ENCODE results near the gene C2CD4C. TPM values are rescaled to one million over a fixed set of nuclear protein-coding genes. Genes with fewer than 3 reads are reported as not detected.

Gene C2CD4C
- total and polyA plus RNA-seq, 10 of the 15 experiments (the other 5 are each of a cell fraction or from before 2014, with no cell fraction given): not detected

GRCh38 chr19:419721-420515, 11.0 kb upstream of the C2CD4C start (continued):
- TF ChIP-seq PBX3 (IDR thresholded peaks at IDR 0.05; ENCODE audit: insufficient replicate concordance, low read depth, low read length): no peak
- TF ChIP-seq STAT1 (conservative IDR thresholded peaks at IDR 0.05): no peak
- TF ChIP-seq BACH1 (IDR thresholded peaks at IDR 0.05; ENCODE audit: borderline replicate concordance): no peak
- TF ChIP-seq POLR2A (IDR thresholded peaks at IDR 0.05; ENCODE audit: low read depth, low read length): no peak
- no peak for TF ChIP-seq ZBTB40 (IDR thresholded peaks at IDR 0.05; ENCODE audit: borderline replicate concordance)
- TF ChIP-seq ZNF217 (IDR thresholded peaks at IDR 0.05): no peak
- TF ChIP-seq TARDBP (IDR thresholded peaks at IDR 0.05; ENCODE audit: borderline replicate concordance): no peak
- TF ChIP-seq ZNF687 (IDR thresholded peaks at IDR 0.05): no peak
